ENCODE measurements around the gene ASTN2.

DNA sequence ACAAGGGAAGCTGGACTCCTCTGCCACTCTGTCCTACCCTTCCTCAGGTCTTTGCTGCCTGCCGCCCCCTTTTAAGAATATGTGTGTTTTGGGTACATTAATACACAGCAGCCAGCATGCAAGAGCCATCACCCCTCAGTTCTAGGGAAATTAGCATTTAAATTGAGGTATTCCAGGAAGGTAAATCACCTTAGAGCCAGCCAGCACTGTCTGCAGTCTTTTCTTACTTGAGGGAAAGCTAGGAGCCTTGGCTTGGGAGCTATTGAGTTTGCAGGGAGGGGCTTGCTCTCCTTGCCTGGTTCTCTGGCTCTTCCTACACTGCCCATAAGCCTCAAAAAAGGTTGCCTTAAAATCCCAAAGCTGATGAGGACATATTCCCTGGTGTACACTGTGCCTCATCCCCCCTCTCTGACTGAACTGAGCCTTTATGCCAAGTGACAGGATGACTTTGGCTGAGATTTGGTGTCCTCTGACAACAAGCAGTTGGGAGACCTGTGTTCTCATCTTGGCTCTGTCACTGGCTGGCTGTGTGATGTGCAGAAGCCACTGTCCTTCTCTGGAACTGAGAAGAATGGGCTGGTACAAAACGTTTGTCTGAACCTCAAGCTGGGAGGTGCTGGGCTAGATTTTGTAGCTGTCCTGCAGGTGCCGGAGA lies 673.6 kb downstream of the ASTN2 start:
- no peak for TF ChIP-seq POLR2A (IDR thresholded peaks at IDR 0.05)
- TF ChIP-seq, protein P1, sequence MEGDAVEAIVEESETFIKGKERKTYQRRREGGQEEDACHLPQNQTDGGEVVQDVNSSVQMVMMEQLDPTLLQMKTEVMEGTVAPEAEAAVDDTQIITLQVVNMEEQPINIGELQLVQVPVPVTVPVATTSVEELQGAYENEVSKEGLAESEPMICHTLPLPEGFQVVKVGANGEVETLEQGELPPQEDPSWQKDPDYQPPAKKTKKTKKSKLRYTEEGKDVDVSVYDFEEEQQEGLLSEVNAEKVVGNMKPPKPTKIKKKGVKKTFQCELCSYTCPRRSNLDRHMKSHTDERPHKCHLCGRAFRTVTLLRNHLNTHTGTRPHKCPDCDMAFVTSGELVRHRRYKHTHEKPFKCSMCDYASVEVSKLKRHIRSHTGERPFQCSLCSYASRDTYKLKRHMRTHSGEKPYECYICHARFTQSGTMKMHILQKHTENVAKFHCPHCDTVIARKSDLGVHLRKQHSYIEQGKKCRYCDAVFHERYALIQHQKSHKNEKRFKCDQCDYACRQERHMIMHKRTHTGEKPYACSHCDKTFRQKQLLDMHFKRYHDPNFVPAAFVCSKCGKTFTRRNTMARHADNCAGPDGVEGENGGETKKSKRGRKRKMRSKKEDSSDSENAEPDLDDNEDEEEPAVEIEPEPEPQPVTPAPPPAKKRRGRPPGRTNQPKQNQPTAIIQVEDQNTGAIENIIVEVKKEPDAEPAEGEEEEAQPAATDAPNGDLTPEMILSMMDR (IDR thresholded peaks at IDR 0.05), result no peak
